ENCODE results near the gene SPOCK1.

SPOCK1 gene

GRCh38 chr5:137027758-137028157 is 471.4 kb downstream of the SPOCK1 start:
- no peak for TF ChIP-seq CTCF (IDR thresholded peaks at IDR 0.05; ENCODE audit: insufficient read depth, low read length, missing control alignments)
- POLR2A ChIA-PET: no interaction called here
- CTCF ChIA-PET: interaction anchor here (0.7 kb wide), 1 partner anchor 201 kb away, joined by 3 read pairs; no protein-coding TSS in a partner anchor

GRCh38 chr5:137026296-137026695 is 472.8 kb downstream of the SPOCK1 start:
- ChIA-PET POLR2A (no interaction called here), CTCF (no interaction called here)
- no peak for DNase-seq (ENCODE audit: low read depth, low spot score)
- no peak overlapping the region for H3K4me3 ChIP-seq (ENCODE audit: low read depth, low read length)
- no peak for TF ChIP-seq CTCF (IDR thresholded peaks at IDR 0.05; ENCODE audit: insufficient read depth, low read length, missing control alignments)

More at GRCh38 chr5:137027758-137028157, 471.4 kb downstream of the SPOCK1 start:
- no peak for DNase-seq (ENCODE audit: low read depth, low spot score)
- no peak overlapping the region for H3K4me3 ChIP-seq (ENCODE audit: low read depth, low read length)

GRCh38 chr5:137024044-137024443 is 475.1 kb downstream of the SPOCK1 start:
- DNase-seq (ENCODE audit: low read depth, low spot score): no peak
- ChIA-PET CTCF (no interaction called here), POLR2A (no interaction called here)
- TF ChIP-seq CTCF (IDR thresholded peaks at IDR 0.05; ENCODE audit: insufficient read depth, low read length, missing control alignments): no peak
- no peak overlapping the region for H3K4me3 ChIP-seq (ENCODE audit: low read depth, low read length)

- TF ChIP-seq CTCF (IDR thresholded peaks at IDR 0.05; ENCODE audit: insufficient read depth, low read length, missing control alignments): no peak
- CTCF ChIA-PET: no interaction called here
- DNase-seq (ENCODE audit: low read depth, low spot score): no peak
- H3K4me3 ChIP-seq (ENCODE audit: low read depth, low read length): no peak overlapping the region
- POLR2A ChIA-PET: no interaction called here
Measured at GRCh38 chr5:137023371-137023770, 475.8 kb downstream of the SPOCK1 start.

- ChIA-PET POLR2A (no interaction called here), CTCF (interaction anchor here (1.0 kb wide), 1 partner anchor 199 kb away, joined by 3 read pairs; no protein-coding TSS in a partner anchor)
- H3K4me3 ChIP-seq (ENCODE audit: low read depth, low read length): no peak overlapping the region
- no peak for DNase-seq (ENCODE audit: low read depth, low spot score)
- TF ChIP-seq CTCF (IDR thresholded peaks at IDR 0.05; ENCODE audit: insufficient read depth, low read length, missing control alignments): no peak
Measured at GRCh38 chr5:137022725-137023124, 476.4 kb downstream of the SPOCK1 start.

GRCh38 chr5:137022043-137022442 is 477.1 kb downstream of the SPOCK1 start:
- no peak overlapping the region for H3K4me3 ChIP-seq (ENCODE audit: low read depth, low read length)
- POLR2A ChIA-PET: no interaction called here
- CTCF ChIA-PET: interaction anchor here (1.0 kb wide), 1 partner anchor 199 kb away, joined by 3 read pairs; no protein-coding TSS in a partner anchor
- no peak for TF ChIP-seq CTCF (IDR thresholded peaks at IDR 0.05; ENCODE audit: insufficient read depth, low read length, missing control alignments)
- DNase-seq (ENCODE audit: low read depth, low spot score): no peak
